ENCODE results near the gene MVB12B. TPM values are rescaled to one million over a fixed set of nuclear protein-coding genes. Genes with fewer than 3 reads are reported as not detected.

MVB12B gene
- total RNA-seq, 1 experiment from 2014 or later: 5.8 TPM

GRCh38 chr9:126418608-126419007, 92.0 kb downstream of the MVB12B start:
- no CpG with 5 or more reads among the region's 6 CpGs for whole genome bisulfite sequencing (ENCODE audit: extremely low coverage, insufficient read length, low lambda C conversion rate)
- Histone ChIP-seq H3K14ac (ENCODE audit: insufficient read depth, low read length) (no peak overlapping the region), H3K56ac (ENCODE audit: insufficient read length, low read depth, low read length) (no peak overlapping the region), H2BK5ac (ENCODE audit: insufficient read length, low read length) (no peak overlapping the region), H2BK15ac (ENCODE audit: low read depth, low read length) (no peak overlapping the region), H3K9ac (ENCODE audit: extremely low read depth, insufficient read length, low read length) (no peak overlapping the region), H4K20me1 (ENCODE audit: control insufficient read depth, insufficient read depth, insufficient read length) (no peaks in the 10 kb centered on the region), H3K18ac (ENCODE audit: insufficient read length, low read depth, low read length) (no peak overlapping the region), H4K91ac (ENCODE audit: insufficient read length, low read depth, low read length) (no peak overlapping the region), H3K27ac (ENCODE audit: insufficient read length, low read depth, low read length) (no peak overlapping the region), H2BK12ac (ENCODE audit: insufficient read length, low read depth, low read length) (no peak overlapping the region), H2AK5ac (ENCODE audit: insufficient read length, low read length) (no peak overlapping the region), H3T11ph (ENCODE audit: low read length) (no peak overlapping the region), H2BK20ac (ENCODE audit: low read depth, low read length, poor library complexity, severe bottlenecking) (no peak overlapping the region), H3K79me1 (ENCODE audit: insufficient read depth, low read depth, low read length, poor library complexity, severe bottlenecking) (no peaks in the 10 kb centered on the region), H3K23me2 (ENCODE audit: insufficient read length, low read depth, low read length, poor library complexity, severe bottlenecking) (no peaks in the 10 kb centered on the region), H3K23ac (ENCODE audit: insufficient read length, low read depth, low read length) (no peak overlapping the region), H2BK120ac (ENCODE audit: low read depth, low read length, poor library complexity, severe bottlenecking) (no peak overlapping the region), H3K9me3 (ENCODE audit: control insufficient read depth, low read depth, low read length) (no peaks in the 10 kb centered on the region), H4K8ac (replicated peaks; ENCODE audit: insufficient read length, low read depth, low read length) (no peak overlapping the region), H2AFZ (ENCODE audit: low read length) (no peak overlapping the region), H3K4ac (ENCODE audit: low read depth, low read length) (no peak overlapping the region), H4K5ac (ENCODE audit: insufficient read length, low read depth, low read length) (no peak overlapping the region), H3K4me2 (ENCODE audit: insufficient read depth, insufficient read length, low read length) (no peak overlapping the region), H3K79me2 (ENCODE audit: insufficient read depth, low read length) (no peaks in the 10 kb centered on the region), H3K27me3 (ENCODE audit: insufficient read depth, low read length) (no peaks in the 10 kb centered on the region), H3K4me1 (ENCODE audit: insufficient read depth, low read length) (peaks cover 13% of the 10 kb centered on the region; the same call in 1 of the 2 replicates)
- H3K27me3 Mint-ChIP-seq (ENCODE audit: low read depth): peaks cover 29% of the 10 kb centered on the region
- H3K9me3 Mint-ChIP-seq: no peaks in the 10 kb centered on the region
- DNase-seq: no peak
- peaks cover 36 to 50% of the 10 kb centered on the region in 2 experiments for H3K4me1 Mint-ChIP-seq
- H3K36me3 Mint-ChIP-seq (ENCODE audit: insufficient read depth in 1 of 3, low read depth in 3 of 3): no peaks in the 10 kb centered on the region; a peak in 2 of 7 replicates
- no peak overlapping the region for H3K4me3 Mint-ChIP-seq
- H3K27ac Mint-ChIP-seq: peak overlapping the region in 1 of 3 experiments; percentile 0; a peak in 2 of 7 replicates
- no peak for TF ChIP-seq CTCF (conservative IDR thresholded peaks at IDR 0.05)
